GM19397 (cell line): ENCODE measurements around the gene MARS1.
"Not testable (repeated sequence)": the region's sequence is repeated elsewhere in the genome, so short reads cannot be mapped to it uniquely, and the experiment has no call there.

Source experiments
- ATAC-seq: cut with Tn5 transposase; IDR thresholded peaks from one replicate; pipeline ENCODE4 v1.9.1; 2021; ENCODE audit warnings: mild to moderate bottlenecking, moderate library complexity; ENCODE audit not compliant: unreplicated experiment

The MARS1 gene

DNA sequence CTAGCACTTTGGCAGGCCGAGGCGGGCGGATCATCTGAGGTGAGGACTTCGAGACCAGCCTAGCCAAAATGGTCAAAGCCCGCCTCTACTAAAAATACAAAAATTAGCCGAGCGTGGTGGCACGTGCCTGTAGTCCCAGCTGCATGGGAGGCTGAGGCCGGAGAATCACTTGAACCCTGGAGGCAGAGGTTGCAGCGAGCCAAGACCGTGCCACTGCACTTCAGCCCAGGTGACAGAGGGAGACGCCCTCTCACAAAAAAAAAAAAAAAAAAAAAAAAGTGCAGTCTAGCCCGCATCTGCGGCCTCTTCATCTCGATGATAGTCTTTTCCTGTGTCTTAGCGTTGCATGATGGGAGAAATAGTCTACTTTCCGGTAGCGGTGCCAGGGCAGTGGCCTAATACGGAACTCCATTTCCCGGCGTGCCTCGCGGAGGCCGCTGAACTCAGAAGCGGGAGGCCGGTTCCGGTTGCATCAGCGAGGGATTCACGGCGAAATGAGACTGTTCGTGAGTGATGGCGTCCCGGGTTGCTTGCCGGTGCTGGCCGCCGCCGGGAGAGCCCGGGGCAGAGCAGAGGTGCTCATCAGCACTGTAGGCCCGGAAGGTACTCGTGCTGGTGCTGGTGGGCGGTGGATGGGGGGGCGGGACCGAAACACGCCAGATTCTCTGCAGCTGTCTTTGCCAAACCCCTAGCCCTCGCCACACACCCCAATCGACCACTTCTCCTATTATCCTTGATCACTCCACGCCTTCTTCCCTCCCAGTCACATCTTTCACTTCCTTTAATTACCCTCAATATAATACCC is at the start of gene MARS1:
Gene MARS1, plus strand, starts transcription at position 472 of the 805 bp plus-strand sequence. Its CDS starts 23 bp downstream, at position 495.
- ATAC-seq: peak; percentile 97

DNA sequence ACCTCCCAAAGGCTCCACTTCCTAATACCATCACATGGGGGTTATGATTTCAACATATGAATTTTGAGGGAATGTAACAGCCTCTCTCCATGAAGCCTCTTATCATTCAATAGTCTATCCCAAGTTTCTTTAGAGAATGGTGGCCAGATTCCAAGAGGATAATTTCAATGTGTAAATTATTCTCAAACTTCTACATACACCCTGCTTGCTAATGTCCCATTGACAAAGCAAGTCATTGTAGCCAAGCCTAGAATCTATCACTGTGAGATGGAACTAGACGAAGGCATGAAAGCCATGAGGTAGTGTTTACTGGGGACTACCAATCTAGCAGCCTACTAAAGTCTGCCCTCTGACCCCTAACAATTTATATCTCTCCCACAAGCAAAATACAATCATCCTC is 49.5 kb upstream of the MARS1 start:
- ATAC-seq: no peak

DNA sequence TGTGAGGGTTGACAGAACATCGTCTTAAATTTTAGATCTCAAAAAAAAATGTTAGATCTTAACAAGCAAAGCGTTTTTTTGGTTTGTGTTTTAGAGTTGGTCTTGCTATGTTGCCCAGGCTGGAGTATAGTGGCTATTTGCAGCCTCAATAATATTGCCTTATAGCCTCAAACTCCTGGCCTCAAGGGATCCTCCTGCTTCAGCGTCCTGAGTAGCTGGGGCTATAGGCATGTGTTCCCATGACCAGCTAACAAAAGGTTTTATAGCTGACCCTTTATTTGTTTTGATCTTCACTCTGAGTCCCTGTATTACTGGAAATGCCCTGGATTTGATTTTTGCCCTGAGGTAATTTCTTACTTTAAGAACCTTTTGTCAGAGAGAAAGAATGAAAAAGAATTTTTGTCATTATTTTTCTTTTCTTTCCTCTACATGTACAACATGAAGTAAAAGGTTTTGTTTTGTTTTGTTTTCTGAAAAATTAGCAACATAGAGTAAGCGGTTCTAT is 48.1 kb upstream of the MARS1 start:
- ATAC-seq: no peak

DNA sequence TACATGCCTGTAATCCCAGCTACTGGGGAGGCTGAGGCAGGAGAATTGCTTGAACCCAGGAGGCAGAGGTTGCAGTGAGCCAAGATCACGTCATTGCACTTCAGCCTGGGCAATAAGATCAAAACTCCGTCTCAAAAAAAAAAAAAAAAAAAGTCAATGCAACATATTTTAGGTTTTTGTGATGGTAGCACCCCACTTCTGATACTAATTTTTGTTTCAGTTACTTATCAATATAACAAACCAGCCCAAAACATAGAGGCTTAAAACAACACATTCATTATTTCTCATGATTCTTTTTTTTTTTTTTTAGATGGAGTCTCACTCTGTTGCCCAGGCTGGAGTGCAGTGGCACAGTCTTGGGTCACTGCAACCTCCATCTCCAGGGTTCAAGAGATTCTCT is 46.5 kb upstream of the MARS1 start:
- ATAC-seq: not testable (repeated sequence)

DNA sequence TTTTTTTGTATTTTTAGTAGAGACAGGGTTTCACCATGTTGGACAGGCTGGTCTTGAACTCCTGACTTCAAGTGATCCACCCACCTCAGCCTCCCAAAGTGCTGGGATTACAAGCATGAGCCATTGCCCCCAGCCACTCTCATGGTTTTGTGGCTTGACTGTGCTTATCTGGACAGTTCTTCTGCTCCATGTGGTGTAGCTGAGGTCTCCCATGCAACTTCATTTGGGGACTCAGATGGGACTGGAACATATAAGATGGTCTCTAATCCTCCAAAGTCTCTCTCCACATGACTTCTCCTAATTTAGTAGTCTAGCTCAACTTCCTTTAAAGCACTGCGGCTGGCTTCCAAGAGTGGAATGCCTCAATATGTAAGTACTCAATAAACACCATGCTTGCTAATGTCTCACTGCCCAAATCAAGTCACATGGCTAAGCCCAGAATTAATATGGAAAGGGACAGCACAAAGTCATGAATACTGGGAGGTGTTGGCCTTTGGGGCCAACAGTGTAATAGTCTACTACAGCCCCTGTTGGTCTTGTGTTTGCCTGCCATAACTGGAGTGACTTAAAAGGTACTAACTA is 45.9 kb upstream of the MARS1 start:
- no peak for ATAC-seq

DNA sequence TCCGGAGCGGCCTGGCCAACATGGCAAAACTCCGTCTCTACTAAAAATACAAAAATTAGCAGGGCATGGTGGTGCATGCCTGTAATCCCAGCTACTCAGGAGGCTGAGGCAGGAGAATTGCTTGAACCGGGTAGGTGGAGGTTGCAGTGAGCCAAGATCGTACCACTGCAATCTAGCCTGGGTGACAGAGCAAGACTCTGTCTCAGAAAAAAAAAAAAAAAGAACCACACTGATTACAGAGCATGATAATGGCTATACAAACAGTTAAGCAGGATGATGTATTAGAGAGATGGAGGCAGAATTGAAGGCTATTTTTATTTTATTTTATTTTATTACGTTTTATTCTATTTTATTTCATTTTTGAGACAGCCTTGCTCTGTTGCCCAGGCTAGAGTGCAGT is 43.5 kb upstream of the MARS1 start:
- ATAC-seq: not testable (repeated sequence)

DNA sequence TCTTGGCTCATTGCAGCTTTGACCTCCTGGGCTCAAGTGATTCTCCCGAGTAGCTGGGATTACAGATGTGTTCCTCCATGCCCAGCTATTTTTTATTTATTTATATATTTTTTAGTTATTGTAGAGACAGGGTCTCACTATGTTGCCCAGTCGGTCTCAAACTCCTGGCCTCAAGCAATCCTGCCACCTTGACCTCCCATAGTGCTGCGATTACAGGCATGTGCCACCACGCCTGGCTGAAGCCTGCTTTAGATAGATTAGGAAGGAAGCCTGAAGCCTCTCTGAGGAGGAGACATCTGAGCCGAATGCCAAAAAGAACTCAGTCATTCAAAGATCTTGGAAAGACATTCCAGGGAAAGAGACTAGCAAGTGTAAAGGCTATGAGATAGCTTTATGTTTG is 43.1 kb upstream of the MARS1 start:
- no peak for ATAC-seq

DNA sequence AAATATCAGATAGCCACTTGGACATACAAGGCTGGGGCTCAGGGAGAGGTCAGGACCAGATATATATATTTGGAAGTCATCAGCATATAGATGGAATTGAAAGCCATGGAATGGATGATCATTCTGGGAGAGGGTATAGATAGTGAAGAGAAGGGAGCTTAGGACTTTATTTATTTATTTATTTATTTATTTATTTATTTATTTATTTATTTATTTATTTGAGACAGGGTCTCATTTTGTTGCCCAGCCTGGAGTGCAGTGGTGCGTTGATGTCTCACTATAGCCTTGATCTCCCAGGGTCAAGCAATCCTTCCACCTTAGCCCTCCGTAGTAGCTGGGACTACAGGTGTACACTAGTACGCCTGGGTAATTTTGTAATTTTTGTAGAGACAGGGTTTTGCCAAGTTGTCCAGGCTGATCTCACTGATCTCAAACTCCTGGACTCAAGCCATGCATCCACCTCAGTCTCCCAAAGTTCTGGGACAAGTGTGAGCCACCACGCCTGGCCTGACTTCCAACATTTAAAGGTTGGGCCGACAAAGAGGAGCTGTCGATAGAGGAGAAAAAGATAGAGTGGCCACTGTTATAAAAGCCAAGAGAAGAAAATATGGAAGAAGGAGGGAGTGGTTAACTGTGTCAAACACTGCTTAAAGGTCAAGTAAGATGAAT is 41.4 kb upstream of the MARS1 start:
- ATAC-seq: no peak

DNA sequence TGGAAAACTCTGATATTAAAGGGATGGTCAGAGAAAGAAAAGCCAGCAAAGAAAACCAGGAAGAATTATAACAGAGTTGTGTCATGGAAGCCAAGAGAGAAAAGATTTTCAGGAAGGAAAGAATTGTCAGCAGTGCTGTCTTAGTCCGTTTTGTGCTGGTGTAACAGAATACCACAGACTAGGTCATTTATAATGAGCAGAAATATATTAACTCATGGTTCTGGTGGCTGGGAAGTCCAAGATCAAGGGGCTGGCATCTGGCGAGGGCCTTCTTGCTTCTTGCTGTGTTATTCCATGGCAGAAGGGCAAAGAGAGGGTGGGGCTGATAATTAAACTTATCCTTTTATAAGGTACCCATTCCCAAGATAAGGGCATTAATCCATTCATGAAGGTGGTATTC is 39.2 kb upstream of the MARS1 start:
- ATAC-seq: no peak

DNA sequence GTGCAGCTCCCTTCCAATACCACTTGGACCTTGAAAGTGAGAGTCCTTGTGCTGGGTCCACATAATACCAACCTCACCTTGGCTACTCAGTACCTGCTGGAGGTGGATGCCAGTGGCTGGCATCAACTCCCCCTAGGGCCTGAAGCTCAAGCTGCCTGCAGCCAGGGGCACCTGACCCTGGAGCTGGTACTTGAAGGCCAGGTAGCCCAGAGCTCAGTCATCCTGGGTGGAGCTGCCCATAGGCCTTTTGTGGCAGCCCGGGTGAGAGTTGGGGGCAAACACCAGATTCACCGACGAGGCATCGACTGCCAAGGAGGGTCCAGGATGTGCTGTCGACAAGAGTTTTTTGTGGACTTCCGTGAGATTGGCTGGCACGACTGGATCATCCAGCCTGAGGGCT is 38.5 kb upstream of the MARS1 start:
- no peak for ATAC-seq

DNA sequence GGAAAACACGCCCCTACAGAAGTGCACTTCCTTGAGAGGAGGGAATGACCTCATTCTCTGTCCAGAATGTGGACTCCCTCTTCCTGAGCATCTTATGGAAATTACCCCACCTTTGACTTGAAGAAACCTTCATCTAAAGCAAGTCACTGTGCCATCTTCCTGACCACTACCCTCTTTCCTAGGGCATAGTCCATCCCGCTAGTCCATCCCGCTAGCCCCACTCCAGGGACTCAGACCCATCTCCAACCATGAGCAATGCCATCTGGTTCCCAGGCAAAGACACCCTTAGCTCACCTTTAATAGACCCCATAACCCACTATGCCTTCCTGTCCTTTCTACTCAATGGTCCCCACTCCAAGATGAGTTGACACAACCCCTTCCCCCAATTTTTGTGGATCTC is 37.8 kb upstream of the MARS1 start:
- ATAC-seq: no peak

DNA sequence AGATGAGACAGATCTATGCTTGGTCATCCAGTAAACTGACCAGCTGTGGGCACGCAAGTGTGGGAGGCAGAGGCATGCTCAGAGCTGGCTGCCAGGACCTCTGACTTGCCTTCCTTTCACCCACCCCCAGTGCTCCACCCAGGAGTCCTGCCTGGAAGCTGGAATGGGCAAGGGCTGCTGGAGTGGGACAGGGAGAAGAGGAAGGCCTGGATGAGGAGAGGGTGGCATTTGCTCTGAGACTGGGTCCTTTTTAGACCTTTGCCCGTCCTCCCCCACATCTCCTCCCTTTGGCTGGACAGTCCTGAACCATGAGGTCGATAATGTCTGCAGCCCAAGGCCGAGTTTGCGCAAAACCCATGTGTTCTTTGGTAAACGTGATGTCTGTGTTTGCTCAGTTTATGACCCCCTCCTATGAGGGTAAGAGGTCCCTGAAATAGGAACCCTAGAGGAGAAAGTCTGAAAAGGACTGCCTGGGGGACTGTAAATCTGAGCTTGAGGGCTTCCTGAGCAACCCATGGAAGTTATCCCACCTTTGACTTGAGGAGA is 36.6 kb upstream of the MARS1 start:
- no peak for ATAC-seq

DNA sequence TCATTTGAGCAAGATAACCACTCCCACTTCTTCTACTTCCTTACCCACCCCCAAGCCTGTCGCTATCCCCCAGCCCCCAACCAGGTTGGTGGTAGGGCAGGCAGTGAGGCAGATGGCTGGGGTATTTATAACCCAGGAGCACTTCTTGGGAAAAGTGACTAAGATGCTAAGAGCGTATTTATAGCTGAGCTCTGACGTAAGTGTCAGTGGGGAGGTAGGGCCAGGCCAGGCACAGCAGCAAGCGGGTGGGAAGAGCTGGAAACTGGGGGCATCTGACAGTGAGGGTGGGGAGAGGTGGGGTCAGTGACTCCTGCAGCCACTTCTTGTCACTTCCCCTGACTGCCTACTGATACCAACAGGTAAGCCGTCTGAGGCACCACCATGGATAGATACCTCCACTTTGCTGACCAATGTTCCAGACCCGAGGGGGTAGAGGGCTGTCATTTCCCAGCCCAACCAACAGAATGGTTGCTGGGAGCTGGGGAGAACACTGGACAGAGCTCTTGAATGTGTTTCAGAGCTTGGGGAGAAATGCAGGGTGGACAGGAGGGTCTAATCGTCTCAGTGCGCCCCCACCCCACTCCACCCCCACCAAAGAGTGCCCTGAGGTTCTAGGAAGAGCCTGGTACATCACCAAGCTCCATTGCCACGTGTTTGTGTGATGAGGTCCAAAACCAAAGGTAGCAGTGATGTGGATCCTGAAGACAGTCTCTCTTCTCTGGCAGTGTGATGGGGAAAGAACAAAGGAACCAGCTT is 35.5 kb upstream of the MARS1 start:
- no peak for ATAC-seq

DNA sequence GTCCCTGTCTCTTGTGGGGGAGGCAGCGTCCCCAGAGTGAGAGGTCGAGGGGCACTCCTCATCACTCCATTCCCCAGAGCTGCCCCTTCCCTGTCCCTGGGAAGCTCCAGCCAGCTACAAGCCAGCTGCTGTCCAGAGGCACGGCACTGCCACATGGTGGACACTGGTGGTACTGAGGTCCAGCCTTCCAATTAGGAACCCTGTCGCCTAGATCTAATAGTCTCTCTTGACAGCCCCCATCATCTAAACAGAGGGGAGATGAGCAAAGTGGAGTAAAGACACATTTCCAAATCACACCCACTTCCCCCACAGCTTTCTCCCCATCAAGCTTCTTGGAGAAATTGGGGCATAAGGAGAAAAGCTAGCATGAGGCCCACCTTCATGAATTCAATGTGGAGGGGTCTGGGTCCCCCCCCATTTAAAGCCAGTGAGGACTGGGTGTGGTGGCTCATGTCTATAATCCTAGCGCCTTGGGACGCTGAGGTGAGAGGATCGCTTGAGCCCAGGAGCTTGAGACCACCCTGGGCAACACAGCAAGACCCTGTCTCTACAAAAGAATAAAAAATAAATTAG is 34.8 kb upstream of the MARS1 start:
- no peak for ATAC-seq

DNA sequence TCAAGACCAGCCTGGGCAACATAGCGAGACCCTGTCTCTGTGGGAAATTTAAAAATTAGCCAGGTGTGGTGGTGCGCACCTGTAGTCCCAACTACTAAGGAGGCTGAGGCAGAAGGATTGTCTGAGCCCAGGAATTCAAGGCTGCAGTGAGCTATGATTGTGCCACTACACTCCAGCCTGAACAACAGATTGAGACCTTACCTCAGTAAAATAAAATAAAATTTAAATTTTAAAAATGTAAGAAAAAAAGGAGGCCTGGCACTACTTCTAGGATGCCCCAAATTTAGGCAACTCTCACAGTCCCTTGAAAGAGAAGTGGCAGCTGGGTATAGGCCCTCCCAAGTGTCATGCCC is 33.7 kb upstream of the MARS1 start:
- ATAC-seq: no peak

DNA sequence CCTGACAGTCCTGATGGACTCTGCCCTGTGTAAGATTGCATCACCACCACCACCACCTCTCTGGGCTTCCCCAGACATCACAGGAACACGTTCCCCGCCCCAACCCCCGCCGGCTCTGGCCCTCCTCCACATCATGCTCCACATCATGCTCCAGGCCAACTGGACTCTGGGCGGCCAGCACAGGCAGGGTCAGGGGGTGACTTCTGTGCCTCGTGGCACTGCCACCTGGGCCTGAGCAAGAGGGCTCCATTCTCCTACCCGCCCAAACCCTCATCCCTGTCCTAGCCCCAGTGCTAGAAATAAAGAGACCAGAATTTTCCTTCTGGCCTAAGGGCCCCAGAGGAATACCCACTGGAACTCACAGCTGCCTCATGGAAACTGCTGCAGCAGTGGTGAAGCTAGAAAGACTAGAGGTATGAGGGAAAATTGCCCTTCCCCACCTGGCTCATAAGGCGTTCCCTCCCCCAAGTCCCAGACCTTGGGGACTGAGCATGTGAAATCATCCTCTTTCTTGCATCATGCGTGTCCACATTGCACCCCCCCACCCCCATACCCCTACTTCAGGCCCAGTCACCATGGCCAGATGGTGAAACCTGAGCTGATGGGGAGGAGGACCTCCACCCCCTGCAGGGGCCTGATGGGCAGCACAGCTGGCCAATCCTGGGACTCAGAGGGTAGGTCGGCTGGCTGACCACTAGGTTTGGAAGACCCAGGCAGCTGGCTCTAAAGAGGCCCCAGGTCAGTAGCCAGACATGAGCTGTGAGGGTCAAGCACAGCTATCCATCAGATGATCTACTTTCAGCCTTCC is 33.1 kb upstream of the MARS1 start, which contains the start of gene INHBE:
Gene INHBE, plus strand, starts transcription at position 742 of the 808 bp plus-strand sequence. CDS start 230 bp downstream, outside the sequence.
- ATAC-seq: no peak

DNA sequence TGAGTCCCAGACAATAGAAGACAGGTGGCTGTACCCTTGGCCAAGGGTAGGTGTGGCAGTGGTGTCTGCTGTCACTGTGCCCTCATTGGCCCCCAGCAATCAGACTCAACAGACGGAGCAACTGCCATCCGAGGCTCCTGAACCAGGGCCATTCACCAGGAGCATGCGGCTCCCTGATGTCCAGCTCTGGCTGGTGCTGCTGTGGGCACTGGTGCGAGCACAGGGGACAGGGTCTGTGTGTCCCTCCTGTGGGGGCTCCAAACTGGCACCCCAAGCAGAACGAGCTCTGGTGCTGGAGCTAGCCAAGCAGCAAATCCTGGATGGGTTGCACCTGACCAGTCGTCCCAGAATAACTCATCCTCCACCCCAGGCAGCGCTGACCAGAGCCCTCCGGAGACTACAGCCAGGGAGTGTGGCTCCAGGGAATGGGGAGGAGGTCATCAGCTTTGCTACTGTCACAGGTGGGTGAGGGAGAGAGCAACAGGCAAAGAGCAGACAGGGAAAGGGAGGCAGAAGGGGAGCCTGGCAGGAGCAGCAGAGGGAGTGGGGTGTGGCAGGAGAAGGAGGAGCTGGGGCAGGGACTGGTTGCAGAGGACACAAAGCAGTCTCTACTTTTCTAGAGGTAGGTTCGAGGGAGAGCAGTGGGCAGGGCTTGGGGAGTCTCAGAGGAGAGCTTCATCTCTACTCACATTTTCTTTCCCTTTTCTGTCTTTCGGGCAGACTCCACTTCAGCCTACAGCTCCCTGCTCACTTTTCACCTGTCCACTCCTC is 32.3 kb upstream of the MARS1 start:
- no peak for ATAC-seq

DNA sequence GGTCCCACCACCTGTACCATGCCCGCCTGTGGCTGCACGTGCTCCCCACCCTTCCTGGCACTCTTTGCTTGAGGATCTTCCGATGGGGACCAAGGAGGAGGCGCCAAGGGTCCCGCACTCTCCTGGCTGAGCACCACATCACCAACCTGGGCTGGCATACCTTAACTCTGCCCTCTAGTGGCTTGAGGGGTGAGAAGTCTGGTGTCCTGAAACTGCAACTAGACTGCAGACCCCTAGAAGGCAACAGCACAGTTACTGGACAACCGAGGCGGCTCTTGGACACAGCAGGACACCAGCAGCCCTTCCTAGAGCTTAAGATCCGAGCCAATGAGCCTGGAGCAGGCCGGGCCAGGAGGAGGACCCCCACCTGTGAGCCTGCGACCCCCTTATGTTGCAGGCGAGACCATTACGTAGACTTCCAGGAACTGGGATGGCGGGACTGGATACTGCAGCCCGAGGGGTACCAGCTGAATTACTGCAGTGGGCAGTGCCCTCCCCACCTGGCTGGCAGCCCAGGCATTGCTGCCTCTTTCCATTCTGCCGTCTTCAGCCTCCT is 31.6 kb upstream of the MARS1 start:
- no peak for ATAC-seq
